ENCODE results near the gene MCAM.
A peak's percentile ranks its signal among the peaks of the same experiment; 100 is the strongest.

Gene MCAM

DNA sequence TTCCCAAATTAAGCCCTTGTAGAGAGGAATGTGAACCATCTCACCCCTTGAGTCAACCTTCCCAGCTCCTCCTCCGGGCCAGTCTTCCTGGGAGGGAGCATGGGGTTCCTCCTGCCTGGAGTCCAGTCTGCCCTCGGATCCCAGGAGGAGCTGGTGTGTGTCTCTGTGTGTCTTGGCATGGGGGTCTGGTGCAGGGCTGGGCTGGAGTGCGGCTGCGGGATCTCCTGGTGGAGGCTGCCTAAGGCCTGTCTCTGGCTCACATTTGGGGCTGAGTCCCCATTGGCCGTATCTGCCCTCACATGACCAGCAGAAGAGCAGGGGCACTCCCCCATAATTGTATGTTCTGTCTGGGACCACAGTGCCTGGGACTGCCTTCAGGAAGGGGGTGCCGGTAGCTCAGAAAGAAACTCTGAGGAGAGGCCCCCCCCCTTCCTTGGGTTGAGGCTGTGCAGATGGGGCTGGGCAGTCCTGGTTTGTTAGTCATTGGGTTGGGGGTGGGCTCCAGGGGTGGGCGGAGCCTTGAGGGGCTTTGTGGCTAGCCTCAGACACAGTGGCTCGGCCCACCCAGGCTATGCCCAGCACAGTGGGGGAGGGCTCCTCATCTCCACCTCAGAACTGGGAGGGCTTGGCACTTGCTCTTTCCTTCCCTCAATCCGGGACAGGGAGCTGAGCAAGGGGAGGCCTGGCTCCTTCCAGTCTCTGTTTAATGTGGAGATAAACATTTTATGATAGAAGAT lies 20.8 kb upstream of the MCAM start:
- Histone ChIP-seq H3K4me1 (peaks cover 3% of the 10 kb centered on the region), H3K36me3 (no peaks in the 10 kb centered on the region), H3K9me3 (no peaks in the 10 kb centered on the region), H3K4me3 (ENCODE audit: low read depth, low read length) (peak overlapping the region; percentile 24; the same call in 1 of the 2 replicates), H3K27me3 (peaks cover 19% of the 10 kb centered on the region)
- TF ChIP-seq, protein P1, sequence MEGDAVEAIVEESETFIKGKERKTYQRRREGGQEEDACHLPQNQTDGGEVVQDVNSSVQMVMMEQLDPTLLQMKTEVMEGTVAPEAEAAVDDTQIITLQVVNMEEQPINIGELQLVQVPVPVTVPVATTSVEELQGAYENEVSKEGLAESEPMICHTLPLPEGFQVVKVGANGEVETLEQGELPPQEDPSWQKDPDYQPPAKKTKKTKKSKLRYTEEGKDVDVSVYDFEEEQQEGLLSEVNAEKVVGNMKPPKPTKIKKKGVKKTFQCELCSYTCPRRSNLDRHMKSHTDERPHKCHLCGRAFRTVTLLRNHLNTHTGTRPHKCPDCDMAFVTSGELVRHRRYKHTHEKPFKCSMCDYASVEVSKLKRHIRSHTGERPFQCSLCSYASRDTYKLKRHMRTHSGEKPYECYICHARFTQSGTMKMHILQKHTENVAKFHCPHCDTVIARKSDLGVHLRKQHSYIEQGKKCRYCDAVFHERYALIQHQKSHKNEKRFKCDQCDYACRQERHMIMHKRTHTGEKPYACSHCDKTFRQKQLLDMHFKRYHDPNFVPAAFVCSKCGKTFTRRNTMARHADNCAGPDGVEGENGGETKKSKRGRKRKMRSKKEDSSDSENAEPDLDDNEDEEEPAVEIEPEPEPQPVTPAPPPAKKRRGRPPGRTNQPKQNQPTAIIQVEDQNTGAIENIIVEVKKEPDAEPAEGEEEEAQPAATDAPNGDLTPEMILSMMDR (IDR thresholded peaks at IDR 0.05; ENCODE audit: low read depth, low read length): no peak
- peak; percentile 58 for DNase-seq

DNA sequence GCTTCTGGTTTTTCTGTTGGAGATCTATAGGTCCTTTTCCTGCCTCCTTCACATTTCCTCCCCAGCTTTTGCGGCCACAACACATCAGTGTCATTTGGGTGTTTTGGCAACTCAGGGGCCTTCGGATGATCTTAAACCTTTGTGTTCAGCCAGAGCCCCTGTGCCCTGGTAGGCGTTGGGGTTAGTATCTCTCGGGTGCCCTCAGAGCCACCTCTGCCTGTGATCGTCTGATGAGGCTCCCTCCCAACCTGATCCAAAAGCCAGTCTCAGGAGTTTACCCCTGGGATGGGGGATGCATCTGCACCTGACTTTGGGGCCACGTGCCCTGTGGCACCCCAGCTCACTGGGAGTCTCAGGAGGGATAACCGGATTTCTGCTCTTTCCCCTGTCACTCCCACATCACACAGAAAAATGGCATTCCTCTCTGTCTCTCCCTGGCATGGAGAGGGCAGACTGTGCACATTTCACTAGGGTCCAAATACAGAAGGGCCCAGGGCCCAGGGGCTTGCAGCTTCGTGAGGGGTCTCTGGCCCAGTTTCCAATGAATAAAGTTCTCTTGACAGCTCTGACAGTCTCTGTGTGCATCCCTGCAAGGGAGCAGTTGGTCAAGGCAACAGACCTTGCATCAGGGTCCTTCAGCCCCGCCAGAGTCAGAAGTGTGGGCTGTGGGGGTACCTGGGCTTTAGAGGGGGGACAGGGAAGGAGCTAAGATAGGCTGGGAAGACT lies 20.0 kb upstream of the MCAM start:
- H3K4me1 ChIP-seq: peaks cover 3% of the 10 kb centered on the region
- H3K9me3 ChIP-seq: no peaks in the 10 kb centered on the region
- DNase-seq: no peak
- H3K27me3 ChIP-seq: peaks cover 19% of the 10 kb centered on the region
- H3K36me3 ChIP-seq: no peaks in the 10 kb centered on the region
- H3K4me3 ChIP-seq (ENCODE audit: low read depth, low read length): no peak overlapping the region
- TF ChIP-seq, protein P1 (IDR thresholded peaks at IDR 0.05; ENCODE audit: low read depth, low read length): no peak

DNA sequence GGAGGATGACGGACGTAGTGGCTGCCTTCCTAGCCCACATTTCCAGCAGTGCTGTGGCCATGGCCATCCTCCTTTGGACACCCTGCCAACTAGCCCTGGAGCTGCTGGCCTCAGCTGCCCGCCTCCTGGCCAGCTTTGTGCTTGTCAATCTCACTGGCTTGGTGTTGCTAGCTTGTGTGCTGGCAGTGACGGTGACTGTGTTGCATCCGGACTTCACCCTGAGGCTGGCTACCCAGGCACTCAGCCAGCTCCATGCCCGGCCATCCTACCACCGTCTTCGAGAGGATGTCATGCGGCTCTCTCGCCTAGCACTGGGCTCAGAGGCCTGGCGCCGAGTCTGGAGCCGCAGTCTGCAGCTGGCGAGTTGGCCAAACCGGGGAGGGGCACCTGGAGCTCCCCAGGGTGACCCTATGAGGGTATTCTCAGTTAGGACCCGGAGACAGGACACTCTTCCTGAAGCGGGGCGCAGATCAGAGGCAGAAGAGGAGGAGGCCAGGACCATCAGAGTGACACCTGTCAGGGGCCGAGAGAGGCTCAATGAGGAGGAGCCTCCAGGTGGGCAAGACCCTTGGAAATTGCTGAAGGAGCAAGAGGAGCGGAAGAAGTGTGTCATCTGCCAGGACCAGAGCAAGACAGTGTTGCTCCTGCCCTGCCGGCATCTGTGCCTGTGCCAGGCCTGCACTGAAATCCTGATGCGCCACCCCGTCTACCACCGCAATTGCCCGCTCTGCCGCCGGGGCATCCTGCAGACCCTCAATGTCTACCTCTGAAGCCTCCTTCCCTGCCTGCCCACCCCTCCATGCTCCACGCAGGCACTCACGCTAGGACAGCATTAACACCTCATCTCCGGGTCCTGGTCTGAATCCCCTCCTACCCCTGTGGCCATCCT lies 19.0 kb upstream of the MCAM start:
- Histone ChIP-seq H3K27me3 (peaks cover 14% of the 10 kb centered on the region), H3K4me1 (peaks cover 3% of the 10 kb centered on the region), H3K36me3 (no peaks in the 10 kb centered on the region), H3K9me3 (no peaks in the 10 kb centered on the region), H3K4me3 (ENCODE audit: low read depth, low read length) (peak overlapping the region; percentile 95)
- TF ChIP-seq, protein P1 (IDR thresholded peaks at IDR 0.05; ENCODE audit: low read depth, low read length): no peak
- DNase-seq: no peak

DNA sequence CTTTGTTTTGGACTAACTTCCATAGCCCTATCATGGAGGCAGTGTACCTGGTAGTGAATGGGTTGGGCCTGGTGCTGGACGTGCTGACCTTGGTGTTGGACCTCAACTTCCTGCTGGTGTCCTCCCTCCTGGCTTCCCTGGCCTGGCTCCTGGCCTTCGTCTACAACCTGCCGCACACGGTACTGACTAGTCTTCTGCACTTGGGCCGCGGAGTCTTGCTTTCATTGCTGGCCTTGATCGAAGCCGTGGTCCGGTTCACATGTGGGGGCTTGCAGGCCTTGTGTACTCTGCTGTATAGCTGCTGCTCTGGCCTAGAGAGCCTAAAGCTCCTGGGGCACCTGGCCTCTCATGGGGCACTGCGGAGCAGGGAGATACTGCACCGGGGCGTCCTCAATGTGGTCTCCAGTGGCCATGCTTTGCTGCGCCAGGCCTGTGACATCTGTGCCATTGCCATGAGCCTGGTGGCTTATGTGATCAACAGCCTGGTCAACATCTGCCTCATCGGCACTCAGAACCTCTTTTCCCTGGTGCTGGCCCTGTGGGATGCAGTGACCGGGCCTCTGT lies 18.2 kb upstream of the MCAM start:
- Histone ChIP-seq H3K36me3 (no peaks in the 10 kb centered on the region), H3K27me3 (peaks cover 9% of the 10 kb centered on the region), H3K9me3 (no peaks in the 10 kb centered on the region), H3K4me3 (ENCODE audit: low read depth, low read length) (peak overlapping the region; percentile 95), H3K4me1 (peaks cover 3% of the 10 kb centered on the region)
- no peak for DNase-seq
- TF ChIP-seq, protein P1 (IDR thresholded peaks at IDR 0.05; ENCODE audit: low read depth, low read length): no peak

DNA sequence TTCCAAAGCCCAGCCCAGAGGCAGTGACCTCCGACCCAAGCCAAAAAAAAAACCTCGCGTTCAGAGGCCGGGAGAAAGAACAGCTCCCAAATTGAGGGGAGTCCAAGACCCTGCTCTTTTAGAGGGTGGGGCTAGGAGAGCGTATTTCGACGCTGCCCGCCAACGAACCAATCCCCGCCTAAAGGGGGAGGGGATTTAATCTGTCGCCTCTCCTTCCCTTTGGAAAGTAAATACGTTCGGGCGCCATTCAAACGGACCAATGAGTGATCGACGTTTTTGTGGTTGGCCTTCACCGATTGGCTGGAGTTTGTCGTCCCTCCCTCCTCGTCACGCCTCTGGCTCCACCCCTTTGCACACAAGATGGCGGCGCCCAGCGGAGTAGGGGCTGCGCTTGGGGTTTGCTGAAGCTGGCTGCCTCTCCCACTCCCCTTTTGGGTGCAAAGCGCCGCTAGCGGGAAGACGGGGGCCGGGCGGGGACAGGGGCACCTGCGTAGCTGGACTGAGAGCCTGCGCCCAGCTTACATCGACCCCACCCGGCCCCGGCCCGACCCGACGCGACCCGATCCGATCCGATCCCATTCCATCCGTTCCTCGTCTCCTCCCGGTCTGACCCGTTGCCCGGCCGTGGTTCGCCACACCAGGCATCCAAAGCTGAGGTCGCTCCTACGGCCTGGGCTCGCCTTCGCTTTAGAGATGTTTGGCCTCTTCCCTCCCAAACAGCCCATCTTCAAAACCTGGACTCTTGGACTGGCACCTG lies 17.4 kb upstream of the MCAM start, which contains the start of gene RNF26:
TSS of gene RNF26 (plus strand) at position 354 of the 757 bp plus-strand sequence. CDS start 596 bp downstream, outside the sequence.
- Histone ChIP-seq H3K4me1 (peaks cover 3% of the 10 kb centered on the region), H3K9me3 (no peaks in the 10 kb centered on the region), H3K27me3 (peaks cover 1% of the 10 kb centered on the region), H3K36me3 (no peaks in the 10 kb centered on the region), H3K4me3 (ENCODE audit: low read depth, low read length) (peak within 1 kb of the TSS; percentile 95)
- peak; percentile 95 for DNase-seq
- TF ChIP-seq, protein P1 (IDR thresholded peaks at IDR 0.05; ENCODE audit: low read depth, low read length): no peak
